Mesendoderm (in vitro differentiated cells): ENCODE measurements around the gene CLEC18A.
A peak's percentile ranks its signal among the peaks of the same experiment; 100 is the strongest.

Source experiments
- DNase-seq: peaks from one replicate; pipeline ENCODE4 v3.0.0; 2013
- H2AK5ac ChIP-seq: 2 replicates; pipeline ENCODE4 v1.6.1; 2013; ENCODE audit warnings: low read length, inconsistent platforms
- H2BK120ac ChIP-seq: 2 replicates; pipeline ENCODE4 v1.6.1; 2013; ENCODE audit warnings: low read depth, mild to moderate bottlenecking, low read length, moderate library complexity, mixed read lengths
- H2BK15ac ChIP-seq: replicated peaks from 2 replicates; pipeline ENCODE4 v1.6.1; 2013; ENCODE audit warnings: low read depth, mild to moderate bottlenecking, moderate library complexity
- H2BK5ac ChIP-seq: 2 replicates; pipeline ENCODE4 v1.6.1; 2013; ENCODE audit warnings: low read length, inconsistent platforms
- H3K18ac ChIP-seq: 2 replicates; pipeline ENCODE4 v1.6.1; 2013; ENCODE audit warnings: mild to moderate bottlenecking, low read length, mixed read lengths
- H3K23ac ChIP-seq: one replicate; pipeline ENCODE4 v1.6.1; 2013; ENCODE audit warnings: low read length
- H3K27ac ChIP-seq: 2 replicates; pipeline ENCODE4 v1.5.1; 2013; ENCODE audit warnings: low read depth, mild to moderate bottlenecking, inconsistent platforms, low read length, moderate library complexity
- H3K27me3 ChIP-seq: 2 replicates; pipeline ENCODE4 v1.6.1; 2013; ENCODE audit warnings: low read length, control low read depth, mild to moderate bottlenecking, inconsistent platforms; ENCODE audit not compliant: insufficient read depth, poor library complexity
- H3K36me3 ChIP-seq: 2 replicates; pipeline ENCODE4 v1.6.1; 2013; ENCODE audit warnings: low read length, inconsistent platforms; ENCODE audit not compliant: control insufficient read depth, insufficient read depth
- H3K4ac ChIP-seq: one replicate; pipeline ENCODE4 v1.6.1; 2013; ENCODE audit warnings: low read depth, mild to moderate bottlenecking, low read length, moderate library complexity
- H3K4me1 ChIP-seq: 2 replicates; pipeline ENCODE4 v1.6.1; 2013; ENCODE audit warnings: low read depth, low read length, inconsistent platforms; ENCODE audit not compliant: control insufficient read depth
- H3K4me2 ChIP-seq: 2 replicates; pipeline ENCODE4 v1.6.1; 2013; ENCODE audit warnings: low read length
- H3K4me3 ChIP-seq: 2 replicates; pipeline ENCODE4 v1.5.1; 2013; ENCODE audit warnings: mild to moderate bottlenecking, low read length
- H3K56ac ChIP-seq: one replicate; pipeline ENCODE4 v1.6.1; 2013; ENCODE audit warnings: low read length
- H3K79me1 ChIP-seq: 2 replicates; pipeline ENCODE4 v1.6.1; 2013; ENCODE audit warnings: low read length, inconsistent platforms
- H3K79me2 ChIP-seq: 2 replicates; pipeline ENCODE4 v1.6.1; 2013; ENCODE audit warnings: mild to moderate bottlenecking, low read length; ENCODE audit not compliant: control insufficient read depth, insufficient read depth
- H3K9ac ChIP-seq: 2 replicates; pipeline ENCODE4 v1.6.1; 2013; ENCODE audit warnings: low read length, inconsistent platforms
- H4K5ac ChIP-seq: one replicate; pipeline ENCODE4 v1.6.1; 2013; ENCODE audit warnings: low read length
- H4K8ac ChIP-seq: one replicate; pipeline ENCODE4 v1.6.1; 2013; ENCODE audit warnings: low read depth, mild to moderate bottlenecking, control low read depth, low read length, moderate library complexity
- WGBS: extraction: QIAGEN DNeasy Blood & Tissue Kit; methylation state at CpG from one replicate; pipeline ENCODE4 v1.1.7; 2013; ENCODE audit warnings: low lambda C conversion rate, missing lambda C conversion rate; ENCODE audit not compliant: insufficient coverage; ENCODE audit errors: extremely low coverage; 5-methylcytosine and 5-hydroxymethylcytosine counted together

Gene CLEC18A

GRCh38 chr16:69909043-69909442 lies 42.1 kb upstream of the CLEC18A start:
- Histone ChIP-seq H2BK120ac (no peak overlapping the region), H3K79me1 (no peaks in the 10 kb centered on the region), H2AK5ac (no peak overlapping the region), H3K56ac (no peak overlapping the region), H3K27me3 (no peaks in the 10 kb centered on the region), H4K5ac (no peak overlapping the region), H3K4me3 (no peak overlapping the region), H2BK15ac (no peak overlapping the region), H3K36me3 (no peaks in the 10 kb centered on the region), H3K4ac (no peak overlapping the region), H3K4me2 (no peak overlapping the region), H3K9ac (no peak overlapping the region), H3K27ac (no peak overlapping the region), H4K8ac (no peak overlapping the region), H3K4me1 (no peaks in the 10 kb centered on the region), H2BK5ac (no peak overlapping the region), H3K18ac (no peak overlapping the region), H3K23ac (no peak overlapping the region), H3K79me2 (no peaks in the 10 kb centered on the region)
- no peak for DNase-seq
- WGBS, result no CpG with 5 or more reads among the region's 8 CpGs

DNA sequence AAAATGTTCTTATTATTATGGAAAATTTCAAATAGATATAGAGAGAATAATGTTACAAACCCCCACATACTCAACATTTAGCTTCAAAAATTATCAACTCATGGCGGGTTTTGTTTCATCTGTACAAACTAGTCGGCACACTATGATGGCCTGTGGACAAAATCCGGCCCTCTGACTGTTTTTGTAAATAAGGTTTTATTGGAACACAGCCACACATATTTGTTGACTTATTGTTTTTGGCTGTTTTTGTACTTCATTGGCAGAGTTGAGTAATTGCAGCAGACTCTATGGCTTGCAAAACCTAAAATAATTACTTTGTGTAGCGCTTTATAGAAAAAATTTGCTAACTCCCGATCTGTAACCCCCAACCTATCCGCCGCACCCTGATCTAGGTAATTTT lies 41.4 kb upstream of the CLEC18A start:
- Histone ChIP-seq H3K27ac (no peak overlapping the region), H3K4me1 (no peaks in the 10 kb centered on the region), H2BK15ac (no peak overlapping the region), H4K8ac (no peak overlapping the region), H3K79me1 (no peaks in the 10 kb centered on the region), H3K36me3 (no peaks in the 10 kb centered on the region), H3K27me3 (no peaks in the 10 kb centered on the region), H3K4ac (no peak overlapping the region), H3K9ac (no peak overlapping the region), H3K79me2 (no peaks in the 10 kb centered on the region), H2BK5ac (no peak overlapping the region), H3K18ac (no peak overlapping the region), H4K5ac (no peak overlapping the region), H2AK5ac (no peak overlapping the region), H3K4me3 (no peak overlapping the region), H3K56ac (no peak overlapping the region), H3K4me2 (no peak overlapping the region), H3K23ac (no peak overlapping the region), H2BK120ac (no peak overlapping the region)
- no CpG with 5 or more reads among the region's 7 CpGs for WGBS
- DNase-seq, result no peak

- H2BK120ac ChIP-seq, result no peak overlapping the region
- H2BK15ac ChIP-seq, result no peak overlapping the region
- no peaks in the 10 kb centered on the region for H3K79me2 ChIP-seq
- no peaks in the 10 kb centered on the region for H3K79me1 ChIP-seq
- H4K8ac ChIP-seq, result no peak overlapping the region
- no peak overlapping the region for H3K18ac ChIP-seq
- no peak overlapping the region for H2AK5ac ChIP-seq
- H3K4me3 ChIP-seq, result no peak overlapping the region
- no peak overlapping the region for H3K23ac ChIP-seq
- H3K4me1 ChIP-seq, result no peaks in the 10 kb centered on the region
- no peak overlapping the region for H2BK5ac ChIP-seq
- H3K56ac ChIP-seq, result no peak overlapping the region
- no peaks in the 10 kb centered on the region for H3K27me3 ChIP-seq
- no CpG with 5 or more reads among the region's 3 CpGs for WGBS
- H3K36me3 ChIP-seq, result no peaks in the 10 kb centered on the region
- DNase-seq, result no peak
- H3K4me2 ChIP-seq, result no peak overlapping the region
- H3K9ac ChIP-seq, result no peak overlapping the region
- no peak overlapping the region for H4K5ac ChIP-seq
- no peak overlapping the region for H3K27ac ChIP-seq
- no peak overlapping the region for H3K4ac ChIP-seq
These were observed 40.2 kb upstream of the CLEC18A start for GRCh38 chr16:69910964-69911363.

DNA sequence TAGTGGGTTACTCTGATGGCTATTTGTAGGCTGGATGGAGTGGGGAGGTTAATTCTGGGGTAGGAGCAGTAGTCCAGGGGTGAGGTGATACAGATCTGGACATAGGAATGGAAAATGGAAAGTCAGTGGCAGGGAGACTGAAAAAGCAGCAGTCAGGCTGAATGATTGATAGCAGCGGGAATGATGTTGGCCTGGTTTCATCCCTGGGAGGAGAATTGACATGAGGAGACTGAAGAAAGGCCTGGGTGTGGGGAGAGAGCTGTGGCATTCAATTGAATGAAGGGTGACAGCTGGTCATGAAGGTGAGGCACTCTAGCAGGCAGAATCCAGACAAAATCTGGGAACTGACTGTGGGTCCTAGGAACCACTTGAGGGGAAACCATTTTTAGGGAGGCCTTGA lies 34.7 kb upstream of the CLEC18A start:
- Histone ChIP-seq H3K27ac (no peak overlapping the region), H3K27me3 (no peaks in the 10 kb centered on the region), H3K23ac (no peak overlapping the region), H2BK5ac (no peak overlapping the region), H3K4me1 (peaks cover 5% of the 10 kb centered on the region), H3K9ac (no peak overlapping the region), H3K4ac (no peak overlapping the region), H2AK5ac (no peak overlapping the region), H2BK120ac (no peak overlapping the region), H3K4me2 (no peak overlapping the region), H4K8ac (no peak overlapping the region), H3K79me1 (no peaks in the 10 kb centered on the region), H3K4me3 (no peak overlapping the region), H3K79me2 (no peaks in the 10 kb centered on the region), H3K18ac (no peak overlapping the region), H4K5ac (no peak overlapping the region), H3K56ac (no peak overlapping the region), H2BK15ac (no peak overlapping the region), H3K36me3 (no peaks in the 10 kb centered on the region)
- WGBS, result no CpG with 5 or more reads among the region's 1 CpG
- no peak for DNase-seq

DNA sequence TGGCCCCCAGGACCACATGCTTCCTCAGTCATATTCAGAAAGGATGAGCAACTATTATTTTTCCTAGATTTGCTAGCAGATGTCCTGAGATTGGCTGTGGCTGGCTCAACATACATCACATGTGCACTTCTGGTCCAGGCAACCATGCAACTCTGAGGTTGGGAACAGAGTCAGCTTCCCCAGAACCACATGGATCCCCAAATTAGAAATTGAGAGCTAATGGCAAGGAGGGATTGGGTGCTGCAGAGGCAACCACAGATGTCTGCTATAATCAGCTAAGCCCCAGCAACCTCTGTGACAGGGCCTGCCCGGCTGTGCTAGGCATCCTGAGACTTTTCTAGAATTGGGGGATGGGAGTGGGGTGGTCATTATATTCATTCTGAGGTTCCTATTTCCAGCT lies 33.8 kb upstream of the CLEC18A start:
- Histone ChIP-seq H4K8ac (no peak overlapping the region), H2BK15ac (no peak overlapping the region), H2BK120ac (no peak overlapping the region), H3K79me2 (no peaks in the 10 kb centered on the region), H2AK5ac (no peak overlapping the region), H3K79me1 (no peaks in the 10 kb centered on the region), H2BK5ac (no peak overlapping the region), H3K56ac (no peak overlapping the region), H3K4me1 (peaks cover 5% of the 10 kb centered on the region), H3K27ac (no peak overlapping the region), H3K4ac (no peak overlapping the region), H3K9ac (no peak overlapping the region), H3K4me3 (no peak overlapping the region), H3K18ac (no peak overlapping the region), H3K36me3 (no peaks in the 10 kb centered on the region), H3K23ac (no peak overlapping the region), H3K4me2 (no peak overlapping the region), H3K27me3 (no peaks in the 10 kb centered on the region), H4K5ac (no peak overlapping the region)
- WGBS, result no CpG with 5 or more reads among the region's 1 CpG
- no peak for DNase-seq

DNA sequence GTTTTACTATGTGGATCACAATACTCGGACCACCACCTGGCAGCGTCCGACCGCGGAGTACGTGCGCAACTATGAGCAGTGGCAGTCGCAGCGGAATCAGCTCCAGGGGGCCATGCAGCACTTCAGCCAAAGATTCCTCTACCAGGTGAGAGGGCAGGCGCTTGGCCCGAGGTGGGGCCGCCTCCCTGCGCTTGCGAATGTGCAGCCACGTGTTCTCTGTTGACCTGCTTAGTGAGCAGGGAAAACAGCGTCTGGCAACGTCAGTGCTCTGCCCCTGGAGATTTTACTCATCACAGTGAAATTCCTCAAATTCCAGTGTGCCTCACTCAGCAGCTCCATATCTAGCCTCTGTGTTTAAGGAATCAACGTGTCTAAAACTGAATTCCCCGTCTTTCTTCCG lies 33.4 kb upstream of the CLEC18A start:
- Histone ChIP-seq H3K4me2 (no peak overlapping the region), H2BK120ac (no peak overlapping the region), H4K8ac (no peak overlapping the region), H3K79me2 (no peaks in the 10 kb centered on the region), H3K27me3 (no peaks in the 10 kb centered on the region), H3K9ac (peak overlapping the region; percentile 19), H3K56ac (peak overlapping the region; percentile 46), H2BK5ac (no peak overlapping the region), H3K18ac (no peak overlapping the region), H2BK15ac (no peak overlapping the region), H3K4ac (no peak overlapping the region), H3K4me3 (no peak overlapping the region), H3K79me1 (no peaks in the 10 kb centered on the region), H3K36me3 (no peaks in the 10 kb centered on the region), H3K23ac (no peak overlapping the region), H4K5ac (no peak overlapping the region), H3K4me1 (peaks cover 5% of the 10 kb centered on the region), H3K27ac (no peak overlapping the region), H2AK5ac (no peak overlapping the region)
- WGBS, result no CpG with 5 or more reads among the region's 20 CpGs
- peak; percentile 97 for DNase-seq
